ENCODE measurements around the gene CCDC93. TPM values are rescaled to one million over a fixed set of nuclear protein-coding genes. Genes with fewer than 3 reads are reported as not detected.

Gene CCDC93
- total RNA-seq, 1 experiment from 2014 or later, result 18.7 TPM

DNA sequence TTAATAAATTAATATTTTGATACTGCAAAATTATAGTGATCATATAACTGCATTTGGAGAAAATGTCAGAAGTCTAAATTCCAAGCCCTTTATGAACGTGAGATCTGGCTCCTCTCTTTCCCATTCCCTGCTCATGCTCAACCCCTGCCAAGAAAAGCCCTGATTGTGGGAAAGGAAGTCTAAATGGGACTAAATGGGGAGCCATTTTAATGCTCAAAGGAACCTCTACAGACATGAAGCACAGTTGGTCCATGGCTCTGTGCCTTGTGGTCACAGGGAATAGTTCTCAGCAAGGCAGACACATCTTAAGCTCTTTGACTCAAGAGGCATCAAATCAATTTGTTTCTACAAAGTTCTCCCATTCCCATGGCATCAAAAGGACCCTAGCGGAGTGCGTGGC lies 45.1 kb upstream of the CCDC93 start:
- RAD21 ChIA-PET (ENCODE audit: low non-redundant PET in 1 of 2, low total read pairs in 2 of 2, uncharacterized antibody in 2 of 2, unreplicated experiment in 2 of 2), result no interaction called here
- BruUV-seq (replicated peaks), result no TSS peak
- CTCF ChIA-PET, result interaction anchor here (0.8 kb wide), 1 partner anchor 12 kb away, joined by 3 read pairs; no protein-coding TSS in a partner anchor
- H3K27me3 ChIP-seq (ENCODE audit: insufficient read depth, low read length), result no peaks in the 10 kb centered on the region
- POLR2A ChIA-PET, result no interaction called here
- no peak overlapping the region for H3K4me3 ChIP-seq (replicated peaks in 1 of 2; ENCODE audit: low read depth in 1 of 2, low read length in 2 of 2)
- no peaks in the 10 kb centered on the region for H4K20me1 ChIP-seq (ENCODE audit: insufficient read depth)
- no peaks in the 10 kb centered on the region for H3K9me3 ChIP-seq (ENCODE audit: control insufficient read depth in 1 of 2, insufficient read depth in 1 of 2, low read depth in 1 of 2, low read length in 2 of 2)
- H2AFZ ChIP-seq (ENCODE audit: low read depth, low read length, poor library complexity, severe bottlenecking), result no peak overlapping the region
- intact Hi-C loops (cut with micrococcal nuclease), result no loop called here
- H3K27ac ChIP-seq (ENCODE audit: low read depth, low read length), result no peak overlapping the region
- H3K79me2 ChIP-seq (ENCODE audit: insufficient read depth, low read length), result no peaks in the 10 kb centered on the region
- no peaks in the 10 kb centered on the region for H3K9me2 ChIP-seq (ENCODE audit: insufficient read depth)
- ATAC-seq (no peak), DNase-seq (ENCODE audit: low read depth, low spot score) (no peak)
- TF ChIP-seq ELF1 (IDR thresholded peaks at IDR 0.05; ENCODE audit: borderline replicate concordance, low read depth) (no peak), TCF7L2 (IDR thresholded peaks at IDR 0.05; ENCODE audit: borderline replicate concordance, extremely low read depth, insufficient read depth, insufficient read length) (no peak), SIN3A (IDR thresholded peaks at IDR 0.05; ENCODE audit: low read depth) (no peak), FOSL1 (IDR thresholded peaks at IDR 0.05; ENCODE audit: low read depth) (no peak), CEBPB (IDR thresholded peaks at IDR 0.05; ENCODE audit: low read depth) (no peak), JUND (IDR thresholded peaks at IDR 0.05) (no peak), ZNF274 (IDR thresholded peaks at IDR 0.05; ENCODE audit: low read depth, low read length) (no peak), EGR1 (IDR thresholded peaks at IDR 0.05; ENCODE audit: low read depth) (no peak), EZH2 (IDR thresholded peaks at IDR 0.05) (no peak)
- TF ChIP-seq, protein P1, sequence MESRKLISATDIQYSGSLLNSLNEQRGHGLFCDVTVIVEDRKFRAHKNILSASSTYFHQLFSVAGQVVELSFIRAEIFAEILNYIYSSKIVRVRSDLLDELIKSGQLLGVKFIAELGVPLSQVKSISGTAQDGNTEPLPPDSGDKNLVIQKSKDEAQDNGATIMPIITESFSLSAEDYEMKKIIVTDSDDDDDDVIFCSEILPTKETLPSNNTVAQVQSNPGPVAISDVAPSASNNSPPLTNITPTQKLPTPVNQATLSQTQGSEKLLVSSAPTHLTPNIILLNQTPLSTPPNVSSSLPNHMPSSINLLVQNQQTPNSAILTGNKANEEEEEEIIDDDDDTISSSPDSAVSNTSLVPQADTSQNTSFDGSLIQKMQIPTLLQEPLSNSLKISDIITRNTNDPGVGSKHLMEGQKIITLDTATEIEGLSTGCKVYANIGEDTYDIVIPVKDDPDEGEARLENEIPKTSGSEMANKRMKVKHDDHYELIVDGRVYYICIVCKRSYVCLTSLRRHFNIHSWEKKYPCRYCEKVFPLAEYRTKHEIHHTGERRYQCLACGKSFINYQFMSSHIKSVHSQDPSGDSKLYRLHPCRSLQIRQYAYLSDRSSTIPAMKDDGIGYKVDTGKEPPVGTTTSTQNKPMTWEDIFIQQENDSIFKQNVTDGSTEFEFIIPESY (IDR thresholded peaks at IDR 0.05; ENCODE audit: extremely low read depth, insufficient replicate concordance, low read length), result no peak
- TF ChIP-seq, protein P2, sequence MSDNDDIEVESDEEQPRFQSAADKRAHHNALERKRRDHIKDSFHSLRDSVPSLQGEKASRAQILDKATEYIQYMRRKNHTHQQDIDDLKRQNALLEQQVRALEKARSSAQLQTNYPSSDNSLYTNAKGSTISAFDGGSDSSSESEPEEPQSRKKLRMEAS (IDR thresholded peaks at IDR 0.05), result no peak
- TF ChIP-seq, protein P3, sequence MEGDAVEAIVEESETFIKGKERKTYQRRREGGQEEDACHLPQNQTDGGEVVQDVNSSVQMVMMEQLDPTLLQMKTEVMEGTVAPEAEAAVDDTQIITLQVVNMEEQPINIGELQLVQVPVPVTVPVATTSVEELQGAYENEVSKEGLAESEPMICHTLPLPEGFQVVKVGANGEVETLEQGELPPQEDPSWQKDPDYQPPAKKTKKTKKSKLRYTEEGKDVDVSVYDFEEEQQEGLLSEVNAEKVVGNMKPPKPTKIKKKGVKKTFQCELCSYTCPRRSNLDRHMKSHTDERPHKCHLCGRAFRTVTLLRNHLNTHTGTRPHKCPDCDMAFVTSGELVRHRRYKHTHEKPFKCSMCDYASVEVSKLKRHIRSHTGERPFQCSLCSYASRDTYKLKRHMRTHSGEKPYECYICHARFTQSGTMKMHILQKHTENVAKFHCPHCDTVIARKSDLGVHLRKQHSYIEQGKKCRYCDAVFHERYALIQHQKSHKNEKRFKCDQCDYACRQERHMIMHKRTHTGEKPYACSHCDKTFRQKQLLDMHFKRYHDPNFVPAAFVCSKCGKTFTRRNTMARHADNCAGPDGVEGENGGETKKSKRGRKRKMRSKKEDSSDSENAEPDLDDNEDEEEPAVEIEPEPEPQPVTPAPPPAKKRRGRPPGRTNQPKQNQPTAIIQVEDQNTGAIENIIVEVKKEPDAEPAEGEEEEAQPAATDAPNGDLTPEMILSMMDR (IDR thresholded peaks at IDR 0.05 in 2 of 3, conservative IDR thresholded peaks at IDR 0.05 in 1 of 3; ENCODE audit: borderline replicate concordance in 1 of 3, insufficient read depth in 1 of 3, low read depth in 2 of 3, low read length in 2 of 3), result no peak
- TF ChIP-seq, protein P4, sequence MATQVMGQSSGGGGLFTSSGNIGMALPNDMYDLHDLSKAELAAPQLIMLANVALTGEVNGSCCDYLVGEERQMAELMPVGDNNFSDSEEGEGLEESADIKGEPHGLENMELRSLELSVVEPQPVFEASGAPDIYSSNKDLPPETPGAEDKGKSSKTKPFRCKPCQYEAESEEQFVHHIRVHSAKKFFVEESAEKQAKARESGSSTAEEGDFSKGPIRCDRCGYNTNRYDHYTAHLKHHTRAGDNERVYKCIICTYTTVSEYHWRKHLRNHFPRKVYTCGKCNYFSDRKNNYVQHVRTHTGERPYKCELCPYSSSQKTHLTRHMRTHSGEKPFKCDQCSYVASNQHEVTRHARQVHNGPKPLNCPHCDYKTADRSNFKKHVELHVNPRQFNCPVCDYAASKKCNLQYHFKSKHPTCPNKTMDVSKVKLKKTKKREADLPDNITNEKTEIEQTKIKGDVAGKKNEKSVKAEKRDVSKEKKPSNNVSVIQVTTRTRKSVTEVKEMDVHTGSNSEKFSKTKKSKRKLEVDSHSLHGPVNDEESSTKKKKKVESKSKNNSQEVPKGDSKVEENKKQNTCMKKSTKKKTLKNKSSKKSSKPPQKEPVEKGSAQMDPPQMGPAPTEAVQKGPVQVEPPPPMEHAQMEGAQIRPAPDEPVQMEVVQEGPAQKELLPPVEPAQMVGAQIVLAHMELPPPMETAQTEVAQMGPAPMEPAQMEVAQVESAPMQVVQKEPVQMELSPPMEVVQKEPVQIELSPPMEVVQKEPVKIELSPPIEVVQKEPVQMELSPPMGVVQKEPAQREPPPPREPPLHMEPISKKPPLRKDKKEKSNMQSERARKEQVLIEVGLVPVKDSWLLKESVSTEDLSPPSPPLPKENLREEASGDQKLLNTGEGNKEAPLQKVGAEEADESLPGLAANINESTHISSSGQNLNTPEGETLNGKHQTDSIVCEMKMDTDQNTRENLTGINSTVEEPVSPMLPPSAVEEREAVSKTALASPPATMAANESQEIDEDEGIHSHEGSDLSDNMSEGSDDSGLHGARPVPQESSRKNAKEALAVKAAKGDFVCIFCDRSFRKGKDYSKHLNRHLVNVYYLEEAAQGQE (IDR thresholded peaks at IDR 0.05; ENCODE audit: low read depth), result no peak
- H3K36me3 ChIP-seq (ENCODE audit: control insufficient read depth in 1 of 2, insufficient read depth in 2 of 2, low read length in 2 of 2), result no peaks in the 10 kb centered on the region
- H3K9ac ChIP-seq (ENCODE audit: low read length), result no peak overlapping the region
- no peak overlapping the region for H3K4me2 ChIP-seq (ENCODE audit: low read length)
- H3K4me1 ChIP-seq (ENCODE audit: control insufficient read depth in 1 of 2, insufficient read depth in 2 of 2, low read length in 2 of 2), result no peaks in the 10 kb centered on the region
